ENCODE results near the gene RAVER2.

RAVER2 gene

GRCh38 chr1:64878090-64878489 is 133.2 kb downstream of the RAVER2 start:
- ATAC-seq (ENCODE audit: low read depth) = no peak
- no peaks in the 10 kb centered on the region for H3K9me3 ChIP-seq (ENCODE audit: severe bottlenecking)
- no peaks in the 10 kb centered on the region for H3K4me1 ChIP-seq (ENCODE audit: insufficient read depth, poor library complexity, severe bottlenecking)
- no peak overlapping the region for H3K27ac ChIP-seq (ENCODE audit: poor library complexity, severe bottlenecking)
- H3K4me3 ChIP-seq (ENCODE audit: severe bottlenecking) = no peak overlapping the region
- no peaks in the 10 kb centered on the region for H3K27me3 ChIP-seq (ENCODE audit: insufficient read depth, poor library complexity, severe bottlenecking)
- no peak for DNase-seq (ENCODE audit: low spot score)
- H3K36me3 ChIP-seq (ENCODE audit: low read depth) = peaks cover 9% of the 10 kb centered on the region; the same call in 1 of the 2 replicates
- no peak for TF ChIP-seq CTCF (IDR thresholded peaks at IDR 0.05; ENCODE audit: poor library complexity, severe bottlenecking)

GRCh38 chr1:64878931-64879611 is 134.2 kb downstream of the RAVER2 start:
- no peak overlapping the region for H3K4me3 ChIP-seq (ENCODE audit: severe bottlenecking)
- DNase-seq (ENCODE audit: low spot score) (no peak), ATAC-seq (ENCODE audit: low read depth) (no peak)
- no peak for TF ChIP-seq CTCF (IDR thresholded peaks at IDR 0.05; ENCODE audit: poor library complexity, severe bottlenecking)
- H3K4me1 ChIP-seq (ENCODE audit: insufficient read depth, poor library complexity, severe bottlenecking) = no peaks in the 10 kb centered on the region
- no peaks in the 10 kb centered on the region for H3K27me3 ChIP-seq (ENCODE audit: insufficient read depth, poor library complexity, severe bottlenecking)
- peaks cover 9% of the 10 kb centered on the region; the same call in 1 of the 2 replicates for H3K36me3 ChIP-seq (ENCODE audit: low read depth)
- no peak overlapping the region for H3K27ac ChIP-seq (ENCODE audit: poor library complexity, severe bottlenecking)
- H3K9me3 ChIP-seq (ENCODE audit: severe bottlenecking) = no peaks in the 10 kb centered on the region

GRCh38 chr1:64880449-64880848 is 135.6 kb downstream of the RAVER2 start:
- no peaks in the 10 kb centered on the region for H3K9me3 ChIP-seq (ENCODE audit: severe bottlenecking)
- no peak overlapping the region for H3K4me3 ChIP-seq (ENCODE audit: severe bottlenecking)
- H3K27ac ChIP-seq (ENCODE audit: poor library complexity, severe bottlenecking) = no peak overlapping the region
- no peak for TF ChIP-seq CTCF (IDR thresholded peaks at IDR 0.05; ENCODE audit: poor library complexity, severe bottlenecking)
- ATAC-seq (ENCODE audit: low read depth) (no peak), DNase-seq (ENCODE audit: low spot score) (no peak)
- H3K36me3 ChIP-seq (ENCODE audit: low read depth) = peaks cover 9% of the 10 kb centered on the region; the same call in 1 of the 2 replicates
- no peaks in the 10 kb centered on the region for H3K4me1 ChIP-seq (ENCODE audit: insufficient read depth, poor library complexity, severe bottlenecking)
- no peaks in the 10 kb centered on the region for H3K27me3 ChIP-seq (ENCODE audit: insufficient read depth, poor library complexity, severe bottlenecking)

- no peak for DNase-seq (ENCODE audit: low spot score)
- no peak overlapping the region for H3K4me3 ChIP-seq (ENCODE audit: severe bottlenecking)
- H3K4me1 ChIP-seq (ENCODE audit: insufficient read depth, poor library complexity, severe bottlenecking) = no peaks in the 10 kb centered on the region
- H3K27ac ChIP-seq (ENCODE audit: poor library complexity, severe bottlenecking) = no peak overlapping the region
- no peaks in the 10 kb centered on the region for H3K27me3 ChIP-seq (ENCODE audit: insufficient read depth, poor library complexity, severe bottlenecking)
- peak; percentile 59; the same call in 1 of the 3 replicates for ATAC-seq (ENCODE audit: low read depth)
- H3K36me3 ChIP-seq (ENCODE audit: low read depth) = peaks cover 9% of the 10 kb centered on the region; the same call in 1 of the 2 replicates
- H3K9me3 ChIP-seq (ENCODE audit: severe bottlenecking) = no peaks in the 10 kb centered on the region
- TF ChIP-seq CTCF (IDR thresholded peaks at IDR 0.05; ENCODE audit: poor library complexity, severe bottlenecking) = no peak
These were observed 136.4 kb downstream of the RAVER2 start for GRCh38 chr1:64881281-64881680.
